Measurements from ENCODE around the gene KANK4. TPM values are rescaled to one million over a fixed set of nuclear protein-coding genes. Genes with fewer than 3 reads are reported as not detected.
A peak's percentile ranks its signal among the peaks of the same experiment; 100 is the strongest.

Gene KANK4
- total RNA-seq, 2 donors from 2014 or later: 0.96 to 1.7 TPM

DNA sequence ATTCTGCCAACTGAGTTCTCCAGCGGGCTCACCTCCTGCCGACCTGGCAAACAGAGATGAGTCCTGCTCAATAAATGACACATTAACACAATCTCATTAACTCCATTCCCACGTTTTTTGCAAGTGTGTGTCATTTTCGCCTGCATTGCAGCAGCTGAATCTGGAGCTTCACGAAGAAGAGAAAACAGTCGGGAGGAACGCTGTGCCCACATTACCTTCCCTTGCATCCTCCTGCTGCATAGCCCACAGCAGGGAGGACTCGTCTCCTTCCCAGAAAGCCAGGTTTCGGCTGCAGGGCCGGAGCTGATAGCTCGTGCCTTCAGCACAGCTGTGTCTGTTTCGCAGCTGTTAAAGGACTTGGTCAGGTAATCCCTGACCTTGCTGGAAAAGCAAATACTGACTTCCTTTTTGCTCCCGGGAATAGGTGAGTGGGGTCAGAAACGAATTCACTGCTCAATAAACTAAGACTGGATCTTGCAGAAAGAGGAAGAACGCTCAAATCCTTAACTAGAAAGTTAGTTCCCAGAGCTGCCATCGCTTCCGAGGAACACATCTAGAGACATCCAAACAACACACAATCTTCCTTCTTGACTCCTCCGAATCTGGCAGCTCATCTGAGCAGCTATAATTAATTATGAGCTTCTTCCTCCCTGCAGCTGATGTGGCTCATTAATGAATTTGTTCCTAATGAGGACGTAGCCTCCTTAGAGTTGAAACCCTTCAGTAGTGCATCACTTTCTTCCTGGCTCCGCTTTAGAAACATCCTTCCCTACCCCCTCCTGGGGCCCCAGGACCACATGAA, 33.0 kb downstream of the KANK4 start:
- TF ChIP-seq, protein P1, sequence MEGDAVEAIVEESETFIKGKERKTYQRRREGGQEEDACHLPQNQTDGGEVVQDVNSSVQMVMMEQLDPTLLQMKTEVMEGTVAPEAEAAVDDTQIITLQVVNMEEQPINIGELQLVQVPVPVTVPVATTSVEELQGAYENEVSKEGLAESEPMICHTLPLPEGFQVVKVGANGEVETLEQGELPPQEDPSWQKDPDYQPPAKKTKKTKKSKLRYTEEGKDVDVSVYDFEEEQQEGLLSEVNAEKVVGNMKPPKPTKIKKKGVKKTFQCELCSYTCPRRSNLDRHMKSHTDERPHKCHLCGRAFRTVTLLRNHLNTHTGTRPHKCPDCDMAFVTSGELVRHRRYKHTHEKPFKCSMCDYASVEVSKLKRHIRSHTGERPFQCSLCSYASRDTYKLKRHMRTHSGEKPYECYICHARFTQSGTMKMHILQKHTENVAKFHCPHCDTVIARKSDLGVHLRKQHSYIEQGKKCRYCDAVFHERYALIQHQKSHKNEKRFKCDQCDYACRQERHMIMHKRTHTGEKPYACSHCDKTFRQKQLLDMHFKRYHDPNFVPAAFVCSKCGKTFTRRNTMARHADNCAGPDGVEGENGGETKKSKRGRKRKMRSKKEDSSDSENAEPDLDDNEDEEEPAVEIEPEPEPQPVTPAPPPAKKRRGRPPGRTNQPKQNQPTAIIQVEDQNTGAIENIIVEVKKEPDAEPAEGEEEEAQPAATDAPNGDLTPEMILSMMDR (IDR thresholded peaks at IDR 0.05): no peak
- Histone ChIP-seq H3K27ac (no peak overlapping the region), H3K9ac (ENCODE audit: low read depth in 2 of 2, low read length in 2 of 2) (peak overlapping the region in 1 of 2 donors; percentile 49), H3K4me1 (no peaks in the 10 kb centered on the region), H3K9me3 (no peaks in the 10 kb centered on the region), H3K27me3 (no peaks in the 10 kb centered on the region), H3K36me3 (no peaks in the 10 kb centered on the region), H3K4me3 (peak overlapping the region; percentile 0)
- intact Hi-C loops (cut with DNase I): no loop called here
- peak; percentile 48 for DNase-seq

DNA sequence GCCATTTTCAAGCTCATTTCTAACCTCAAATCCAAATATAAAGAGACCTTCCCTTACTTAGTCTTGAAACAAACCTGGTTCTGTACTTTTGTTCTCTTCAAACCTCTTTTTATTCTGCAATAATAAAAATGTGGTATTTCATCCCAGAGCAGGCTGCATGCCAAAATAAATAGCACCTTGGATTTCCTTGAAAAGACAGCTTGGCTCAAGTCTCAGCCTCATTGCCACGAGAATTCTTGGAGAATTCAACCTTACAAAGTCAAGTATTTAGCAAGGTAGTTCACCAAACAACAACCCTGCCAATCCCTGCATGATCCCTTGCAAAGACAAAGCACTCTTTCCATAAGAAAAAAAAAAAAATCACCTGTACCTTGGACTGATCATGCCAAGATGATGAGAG, 33.8 kb downstream of the KANK4 start:
- TF ChIP-seq, protein P1 (IDR thresholded peaks at IDR 0.05): no peak
- H3K36me3 ChIP-seq: no peaks in the 10 kb centered on the region
- DNase-seq: peak; percentile 58
- H3K27ac ChIP-seq: no peak overlapping the region
- H3K9ac ChIP-seq (ENCODE audit: low read depth in 2 of 2, low read length in 2 of 2): peak overlapping the region in 1 of 2 donors; percentile 49
- no peaks in the 10 kb centered on the region for H3K9me3 ChIP-seq
- intact Hi-C loops (cut with DNase I): no loop called here
- no peaks in the 10 kb centered on the region for H3K4me1 ChIP-seq
- no peak overlapping the region for H3K4me3 ChIP-seq
- H3K27me3 ChIP-seq: no peaks in the 10 kb centered on the region

DNA sequence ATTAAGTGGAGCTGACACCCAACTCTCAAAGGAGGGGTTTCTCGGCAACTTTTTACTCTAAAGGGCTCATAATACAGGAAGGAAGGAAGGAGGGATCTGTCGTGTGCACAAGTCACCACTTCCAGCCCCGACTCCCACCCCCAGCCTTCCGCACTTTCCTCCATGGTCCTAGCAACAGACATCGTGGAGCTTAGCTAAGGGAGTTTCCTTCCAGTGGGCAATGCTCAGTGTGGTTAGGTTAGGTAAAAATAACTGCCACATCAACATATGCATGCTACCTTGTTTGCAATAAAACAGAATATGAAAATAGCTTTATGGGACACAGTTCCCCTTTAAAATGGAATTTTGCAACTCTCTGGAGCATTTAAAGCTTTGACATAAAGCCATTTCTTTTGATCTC, 35.2 kb downstream of the KANK4 start:
- Histone ChIP-seq H3K9ac (ENCODE audit: low read depth in 2 of 2, low read length in 2 of 2) (no peak overlapping the region), H3K27me3 (no peaks in the 10 kb centered on the region), H3K4me1 (no peaks in the 10 kb centered on the region), H3K9me3 (no peaks in the 10 kb centered on the region), H3K27ac (no peak overlapping the region), H3K4me3 (no peak overlapping the region), H3K36me3 (no peaks in the 10 kb centered on the region)
- no peak for DNase-seq
- intact Hi-C loops (cut with DNase I): no loop called here
- TF ChIP-seq, protein P1 (IDR thresholded peaks at IDR 0.05): no peak

DNA sequence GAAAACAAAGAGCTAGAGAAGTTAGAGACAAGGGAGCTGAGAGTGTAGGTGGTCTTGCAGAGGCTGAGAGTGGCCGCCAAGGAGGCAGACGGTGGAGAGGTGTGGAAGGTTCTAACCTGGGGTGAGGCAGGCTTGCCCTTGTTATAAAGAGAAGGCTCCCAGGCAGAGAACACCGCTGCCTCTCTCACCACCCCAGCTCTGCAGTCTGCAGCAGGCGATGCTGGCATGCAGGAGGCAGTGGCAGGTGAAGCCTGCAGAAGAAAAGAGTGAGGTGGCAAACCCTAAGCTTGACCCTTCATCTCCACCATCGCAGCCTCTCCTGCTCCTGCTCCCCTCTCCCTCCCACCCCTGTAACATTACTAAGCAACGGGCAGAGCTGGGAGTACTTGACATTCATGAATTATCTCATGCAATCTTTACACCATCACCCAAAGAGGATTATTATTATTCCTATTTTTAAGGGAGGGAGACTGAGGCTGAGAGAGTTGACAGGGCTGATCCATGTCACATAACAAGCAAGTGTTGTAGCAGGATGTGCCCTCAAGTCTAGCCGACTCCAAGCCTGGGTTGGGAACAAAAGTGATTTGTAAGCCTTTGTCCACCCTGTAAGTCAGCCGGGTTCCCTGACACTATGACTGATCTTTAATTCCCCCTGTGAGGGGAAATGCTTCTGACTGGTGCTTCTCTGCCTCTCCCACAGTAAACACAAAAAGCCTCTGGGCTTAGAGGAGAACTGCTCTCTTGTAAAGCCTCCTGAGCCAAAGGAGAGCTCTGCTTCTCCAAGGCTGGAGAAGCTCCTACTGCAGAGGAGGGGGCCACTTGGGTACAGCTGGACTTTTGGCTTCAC, 36.1 kb downstream of the KANK4 start:
- no peak for DNase-seq
- no peaks in the 10 kb centered on the region for H3K9me3 ChIP-seq
- TF ChIP-seq, protein P1 (IDR thresholded peaks at IDR 0.05): no peak
- no peak overlapping the region for H3K9ac ChIP-seq (ENCODE audit: low read depth in 2 of 2, low read length in 2 of 2)
- H3K4me3 ChIP-seq: no peak overlapping the region
- H3K4me1 ChIP-seq: no peaks in the 10 kb centered on the region
- no peak overlapping the region for H3K27ac ChIP-seq
- intact Hi-C loops (cut with DNase I): no loop called here
- H3K27me3 ChIP-seq: no peaks in the 10 kb centered on the region
- no peaks in the 10 kb centered on the region for H3K36me3 ChIP-seq

DNA sequence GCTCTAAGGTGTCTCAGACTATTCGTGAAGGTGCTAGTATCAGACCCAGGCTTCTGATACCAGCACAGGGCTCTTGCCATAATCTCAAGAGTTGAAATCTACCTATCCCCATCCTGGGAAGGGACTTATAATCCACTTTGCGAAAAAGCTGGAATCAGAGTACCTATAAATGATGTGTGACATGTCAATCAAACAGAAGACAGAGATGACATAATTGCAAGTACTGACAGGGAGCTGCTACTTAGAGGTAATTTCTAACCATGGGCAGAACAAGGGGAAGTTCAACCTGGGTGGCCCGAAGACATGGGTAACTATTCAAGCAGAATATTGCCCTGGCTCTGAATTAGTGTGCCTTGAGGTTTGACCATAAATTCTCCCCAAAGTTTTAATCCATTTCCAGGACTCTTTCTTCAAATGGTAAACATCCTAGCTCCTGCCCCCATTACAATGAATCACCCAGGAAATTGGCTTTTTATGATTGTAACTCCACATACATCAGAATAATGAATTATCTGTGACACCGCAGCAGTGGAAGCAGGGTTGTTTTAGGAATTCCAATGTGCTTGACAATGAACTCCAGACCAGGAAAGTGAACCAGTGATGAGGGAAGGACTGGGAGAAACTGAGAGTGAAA, 37.2 kb downstream of the KANK4 start:
- TF ChIP-seq, protein P1 (IDR thresholded peaks at IDR 0.05): no peak
- H3K36me3 ChIP-seq: no peaks in the 10 kb centered on the region
- no peak for DNase-seq
- H3K9ac ChIP-seq (ENCODE audit: low read depth in 2 of 2, low read length in 2 of 2): no peak overlapping the region
- no peak overlapping the region for H3K4me3 ChIP-seq
- H3K4me1 ChIP-seq: no peaks in the 10 kb centered on the region
- H3K27me3 ChIP-seq: no peaks in the 10 kb centered on the region
- intact Hi-C loops (cut with DNase I): no loop called here
- H3K27ac ChIP-seq: no peak overlapping the region
- no peaks in the 10 kb centered on the region for H3K9me3 ChIP-seq
